Measurements from ENCODE around the gene PPP6R2.

PPP6R2 gene

GRCh38 chr22:50314455-50315288, 28.5 kb upstream of the PPP6R2 start:
- H3K27me3 ChIP-seq (ENCODE audit: insufficient read depth, low read length) = peaks cover 13% of the 10 kb centered on the region
- peaks cover 20% of the 10 kb centered on the region for H3K4me1 ChIP-seq (ENCODE audit: insufficient read depth, low read length, severe bottlenecking)
- no peaks in the 10 kb centered on the region for H3K9me2 ChIP-seq (ENCODE audit: low read depth, low read length)
- TF ChIP-seq EZH2 (IDR thresholded peaks at IDR 0.05; ENCODE audit: borderline replicate concordance, low read length) = no peak
- TF ChIP-seq CTCF (IDR thresholded peaks at IDR 0.05; ENCODE audit: low read length) = no peak
- peak overlapping the region; percentile 45 for H3K27ac ChIP-seq (ENCODE audit: low read depth, low read length, poor library complexity, severe bottlenecking)
- no peak overlapping the region for H2AFZ ChIP-seq (ENCODE audit: low read length)
- H3K79me2 ChIP-seq (ENCODE audit: insufficient read depth, low read length) = no peaks in the 10 kb centered on the region
- H3K9ac ChIP-seq (ENCODE audit: low read length) = peak overlapping the region; percentile 56; the same call in 1 of the 2 replicates
- H3K4me3 ChIP-seq (ENCODE audit: low read depth, low read length, poor library complexity, severe bottlenecking) = peak overlapping the region; percentile 53
- no peaks in the 10 kb centered on the region for H3K9me3 ChIP-seq (ENCODE audit: low read length)
- H4K20me1 ChIP-seq (ENCODE audit: insufficient read depth, low read length) = no peaks in the 10 kb centered on the region
- peak overlapping the region; percentile 66 for H3K4me2 ChIP-seq (ENCODE audit: low read length)
- H3K36me3 ChIP-seq (ENCODE audit: insufficient read depth, low read length) = no peaks in the 10 kb centered on the region
- H3F3A ChIP-seq (ENCODE audit: insufficient read depth, low read length) = no peaks in the 10 kb centered on the region

GRCh38 chr22:50315289-50316113, 27.6 kb upstream of the PPP6R2 start:
- no peak for TF ChIP-seq EZH2 (IDR thresholded peaks at IDR 0.05; ENCODE audit: borderline replicate concordance, low read length)
- no peak for TF ChIP-seq CTCF (IDR thresholded peaks at IDR 0.05; ENCODE audit: low read length)
- H3K79me2 ChIP-seq (ENCODE audit: insufficient read depth, low read length) = no peaks in the 10 kb centered on the region
- H3K27ac ChIP-seq (ENCODE audit: low read depth, low read length, poor library complexity, severe bottlenecking) = peak overlapping the region; percentile 45
- peaks cover 20% of the 10 kb centered on the region for H3K4me1 ChIP-seq (ENCODE audit: insufficient read depth, low read length, severe bottlenecking)
- no peak overlapping the region for H2AFZ ChIP-seq (ENCODE audit: low read length)
- H3K9me3 ChIP-seq (ENCODE audit: low read length) = no peaks in the 10 kb centered on the region
- peak overlapping the region; percentile 56; the same call in 1 of the 2 replicates for H3K9ac ChIP-seq (ENCODE audit: low read length)
- H4K20me1 ChIP-seq (ENCODE audit: insufficient read depth, low read length) = no peaks in the 10 kb centered on the region
- H3K4me3 ChIP-seq (ENCODE audit: low read depth, low read length, poor library complexity, severe bottlenecking) = peak overlapping the region; percentile 53
- peak overlapping the region; percentile 66; the same call in 1 of the 2 replicates for H3K4me2 ChIP-seq (ENCODE audit: low read length)
- no peaks in the 10 kb centered on the region for H3K36me3 ChIP-seq (ENCODE audit: insufficient read depth, low read length)
- peaks cover 13% of the 10 kb centered on the region for H3K27me3 ChIP-seq (ENCODE audit: insufficient read depth, low read length)
- H3F3A ChIP-seq (ENCODE audit: insufficient read depth, low read length) = no peaks in the 10 kb centered on the region
- no peaks in the 10 kb centered on the region for H3K9me2 ChIP-seq (ENCODE audit: low read depth, low read length)

- H3K9ac ChIP-seq (ENCODE audit: low read length) = no peak overlapping the region
- H3K4me1 ChIP-seq (ENCODE audit: insufficient read depth, low read length, severe bottlenecking) = peaks cover 20% of the 10 kb centered on the region
- H3K9me2 ChIP-seq (ENCODE audit: low read depth, low read length) = no peaks in the 10 kb centered on the region
- H3K36me3 ChIP-seq (ENCODE audit: insufficient read depth, low read length) = no peaks in the 10 kb centered on the region
- no peak overlapping the region for H2AFZ ChIP-seq (ENCODE audit: low read length)
- no peak overlapping the region for H3K4me3 ChIP-seq (ENCODE audit: low read depth, low read length, poor library complexity, severe bottlenecking)
- H3F3A ChIP-seq (ENCODE audit: insufficient read depth, low read length) = no peaks in the 10 kb centered on the region
- no peak overlapping the region for H3K4me2 ChIP-seq (ENCODE audit: low read length)
- no peak overlapping the region for H3K27ac ChIP-seq (ENCODE audit: low read depth, low read length, poor library complexity, severe bottlenecking)
- H4K20me1 ChIP-seq (ENCODE audit: insufficient read depth, low read length) = no peaks in the 10 kb centered on the region
- TF ChIP-seq EZH2 (IDR thresholded peaks at IDR 0.05; ENCODE audit: borderline replicate concordance, low read length) (no peak), CTCF (IDR thresholded peaks at IDR 0.05; ENCODE audit: low read length) (no peak)
- no peaks in the 10 kb centered on the region for H3K9me3 ChIP-seq (ENCODE audit: low read length)
- no peaks in the 10 kb centered on the region for H3K79me2 ChIP-seq (ENCODE audit: insufficient read depth, low read length)
- H3K27me3 ChIP-seq (ENCODE audit: insufficient read depth, low read length) = peaks cover 10% of the 10 kb centered on the region
These were observed 26.7 kb upstream of the PPP6R2 start for GRCh38 chr22:50316114-50317065.

Data from OCI-LY1 (cell line).